VCaP (cell line): ENCODE measurements around the gene DERA.

Experiments
- H3K27ac ChIP-seq: fragments of 450-650 bp; 2 replicates; pipeline ENCODE4 v1.5.1; 2017
- CTCF ChIP-seq: fragments of 450-650 bp; conservative IDR thresholded peaks from 2 replicates; pipeline ENCODE4 v1.5.1; 2017; ENCODE audit warnings: mild to moderate bottlenecking, moderate library complexity

Gene DERA

GRCh38 chr12:16063726-16064125, 152.6 kb downstream of the DERA start:
- no peak for TF ChIP-seq CTCF
- H3K27ac ChIP-seq: no peak overlapping the region

- TF ChIP-seq CTCF: no peak
- H3K27ac ChIP-seq: peak overlapping the region; percentile 40
Measured at GRCh38 chr12:16070113-16070512, 159.0 kb downstream of the DERA start.

- no peak for TF ChIP-seq CTCF
Measured at GRCh38 chr12:16072678-16073077, 161.5 kb downstream of the DERA start.

GRCh38 chr12:16074894-16075293, 163.8 kb downstream of the DERA start:
- no peak overlapping the region for H3K27ac ChIP-seq
- no peak for TF ChIP-seq CTCF

More at GRCh38 chr12:16072678-16073077, 161.5 kb downstream of the DERA start:
- no peak overlapping the region for H3K27ac ChIP-seq

GRCh38 chr12:16075887-16076286, 164.8 kb downstream of the DERA start:
- H3K27ac ChIP-seq: no peak overlapping the region
- no peak for TF ChIP-seq CTCF

GRCh38 chr12:16076557-16076956, 165.4 kb downstream of the DERA start:
- H3K27ac ChIP-seq: no peak overlapping the region
- TF ChIP-seq CTCF: peak; percentile 52

GRCh38 chr12:16076970-16077522, 165.9 kb downstream of the DERA start:
- no peak overlapping the region for H3K27ac ChIP-seq

More at GRCh38 chr12:16076970-16077522, 165.9 kb downstream of the DERA start:
- TF ChIP-seq CTCF: no peak
